ENCODE results near the gene DNAH3. TPM values are rescaled to one million over a fixed set of nuclear protein-coding genes. Genes with fewer than 3 reads are reported as not detected.

Gene DNAH3
- total RNA-seq, 1 donor from 2014 or later = not detected

GRCh38 chr16:21081329-21081728, 69.3 kb downstream of the DNAH3 start:
- H3K4me3 Mint-ChIP-seq (ENCODE audit: unreplicated experiment) = no peak overlapping the region
- H3K9me3 Mint-ChIP-seq (ENCODE audit: unreplicated experiment) = no peaks in the 10 kb centered on the region
- no peaks in the 10 kb centered on the region for H3K4me1 Mint-ChIP-seq (ENCODE audit: low read depth, unreplicated experiment)
- H3K36me3 Mint-ChIP-seq (ENCODE audit: unreplicated experiment) = no peaks in the 10 kb centered on the region
- no peak overlapping the region for H3K27ac Mint-ChIP-seq (ENCODE audit: unreplicated experiment)
- no peak for DNase-seq
- peaks cover 4% of the 10 kb centered on the region for H3K27me3 Mint-ChIP-seq (ENCODE audit: unreplicated experiment)
- no peak for TF ChIP-seq CTCF (IDR thresholded peaks at IDR 0.05; ENCODE audit: partially characterized antibody, unreplicated experiment)

GRCh38 chr16:21078563-21078962, 72.1 kb downstream of the DNAH3 start:
- no peak overlapping the region for H3K27ac Mint-ChIP-seq (ENCODE audit: unreplicated experiment)
- DNase-seq = no peak
- no peaks in the 10 kb centered on the region for H3K4me1 Mint-ChIP-seq (ENCODE audit: low read depth, unreplicated experiment)
- no peaks in the 10 kb centered on the region for H3K9me3 Mint-ChIP-seq (ENCODE audit: unreplicated experiment)
- H3K36me3 Mint-ChIP-seq (ENCODE audit: unreplicated experiment) = peaks cover 5% of the 10 kb centered on the region
- no peak overlapping the region for H3K4me3 Mint-ChIP-seq (ENCODE audit: unreplicated experiment)
- no peak for TF ChIP-seq CTCF (IDR thresholded peaks at IDR 0.05; ENCODE audit: partially characterized antibody, unreplicated experiment)
- peaks cover 2% of the 10 kb centered on the region for H3K27me3 Mint-ChIP-seq (ENCODE audit: unreplicated experiment)

- H3K4me1 Mint-ChIP-seq (ENCODE audit: low read depth, unreplicated experiment) = no peaks in the 10 kb centered on the region
- H3K27ac Mint-ChIP-seq (ENCODE audit: unreplicated experiment) = no peak overlapping the region
- peaks cover 5% of the 10 kb centered on the region for H3K36me3 Mint-ChIP-seq (ENCODE audit: unreplicated experiment)
- no peak overlapping the region for H3K4me3 Mint-ChIP-seq (ENCODE audit: unreplicated experiment)
- DNase-seq = no peak
- no peak for TF ChIP-seq CTCF (IDR thresholded peaks at IDR 0.05; ENCODE audit: partially characterized antibody, unreplicated experiment)
- H3K9me3 Mint-ChIP-seq (ENCODE audit: unreplicated experiment) = no peaks in the 10 kb centered on the region
- peaks cover 2% of the 10 kb centered on the region for H3K27me3 Mint-ChIP-seq (ENCODE audit: unreplicated experiment)
Measured at GRCh38 chr16:21076186-21076883, 74.3 kb downstream of the DNAH3 start.

- no peaks in the 10 kb centered on the region for H3K27me3 Mint-ChIP-seq (ENCODE audit: unreplicated experiment)
- TF ChIP-seq CTCF (IDR thresholded peaks at IDR 0.05; ENCODE audit: partially characterized antibody, unreplicated experiment) = no peak
- DNase-seq = no peak
- H3K36me3 Mint-ChIP-seq (ENCODE audit: unreplicated experiment) = peaks cover 5% of the 10 kb centered on the region
- no peaks in the 10 kb centered on the region for H3K4me1 Mint-ChIP-seq (ENCODE audit: low read depth, unreplicated experiment)
- no peak overlapping the region for H3K4me3 Mint-ChIP-seq (ENCODE audit: unreplicated experiment)
- no peaks in the 10 kb centered on the region for H3K9me3 Mint-ChIP-seq (ENCODE audit: unreplicated experiment)
- no peak overlapping the region for H3K27ac Mint-ChIP-seq (ENCODE audit: unreplicated experiment)
Measured at GRCh38 chr16:21075252-21075651, 75.4 kb downstream of the DNAH3 start.

GRCh38 chr16:21072976-21073375, 77.7 kb downstream of the DNAH3 start:
- H3K27ac Mint-ChIP-seq (ENCODE audit: unreplicated experiment) = no peak overlapping the region
- no peak for TF ChIP-seq CTCF (IDR thresholded peaks at IDR 0.05; ENCODE audit: partially characterized antibody, unreplicated experiment)
- no peaks in the 10 kb centered on the region for H3K27me3 Mint-ChIP-seq (ENCODE audit: unreplicated experiment)
- H3K36me3 Mint-ChIP-seq (ENCODE audit: unreplicated experiment) = peaks cover 5% of the 10 kb centered on the region
- no peak for DNase-seq
- no peak overlapping the region for H3K4me3 Mint-ChIP-seq (ENCODE audit: unreplicated experiment)
- no peaks in the 10 kb centered on the region for H3K9me3 Mint-ChIP-seq (ENCODE audit: unreplicated experiment)
- no peaks in the 10 kb centered on the region for H3K4me1 Mint-ChIP-seq (ENCODE audit: low read depth, unreplicated experiment)

All from glutamatergic neuron (in vitro differentiated cells).